Stimulated activated naive CD8-positive, alpha-beta T cell treated with anti-CD3 and anti-CD28 coated beads, Interleukin-15, Interleukin-2, amounts not matched to agents 100 U/mL and 50 U/mL, for 24 hours (primary cell): ENCODE measurements around the gene LRRC10B.
"Not testable (repeated sequence)": the region's sequence is repeated elsewhere in the genome, so short reads cannot be mapped to it uniquely, and the experiment has no call there.

Experiments used
- ATAC-seq: fragments of 150-1000 bp; cut with Tn5 transposase; one replicate; pipeline ENCODE4 v1.10.0; 2021
- DNase-seq: peaks from one replicate; pipeline ENCODE4 v3.0.0; 2021

Gene LRRC10B

DNA sequence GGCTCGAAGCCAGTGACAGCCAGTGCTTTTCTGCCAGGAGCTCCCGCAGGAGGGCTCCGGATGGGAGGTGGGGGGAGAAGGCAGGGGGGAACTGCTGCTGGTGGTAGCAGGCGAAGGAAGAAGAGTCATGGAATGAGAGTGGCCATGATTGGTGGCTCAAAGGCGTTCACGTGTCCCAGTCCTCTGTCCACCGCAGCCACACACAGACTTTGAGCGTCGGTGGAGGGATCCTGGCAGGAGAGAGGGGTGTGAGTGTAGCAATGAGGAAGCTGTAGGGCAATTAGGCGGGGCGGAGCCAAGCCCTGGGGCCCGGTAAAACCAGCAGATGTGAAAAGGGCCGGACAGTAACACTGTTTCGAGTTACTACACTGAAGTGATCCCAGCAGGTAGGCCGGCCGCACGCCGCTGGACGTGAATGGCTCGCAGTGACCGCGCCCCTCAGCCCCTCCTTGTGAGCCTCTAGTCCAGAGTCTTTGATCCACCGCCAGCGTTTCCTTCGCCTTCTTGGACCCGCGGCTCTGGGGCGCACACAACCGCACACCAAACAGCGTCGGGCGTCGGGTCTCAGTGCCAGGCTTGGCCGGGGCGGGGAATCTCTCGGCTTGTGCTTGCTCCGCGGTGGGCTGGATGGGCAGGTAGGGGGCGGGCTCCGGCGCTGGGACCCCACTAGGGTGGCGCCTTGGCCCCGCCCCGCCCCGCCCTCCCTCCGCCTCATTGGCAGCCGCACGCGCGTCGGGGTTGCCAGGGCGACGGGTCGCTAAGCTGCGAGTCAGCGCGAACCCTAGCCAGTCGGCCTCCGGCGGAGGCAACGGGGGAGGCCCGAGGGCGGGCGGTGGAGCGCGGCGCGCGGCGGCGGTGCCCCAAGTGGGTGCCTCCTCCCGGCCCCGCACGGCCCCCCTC, at the start of gene LRRC10B:
LRRC10B (plus strand) TSS at position 788 of the 900 bp plus-strand sequence. CDS start 250 bp downstream, outside the sequence.
- peak; percentile 64 for DNase-seq

DNA sequence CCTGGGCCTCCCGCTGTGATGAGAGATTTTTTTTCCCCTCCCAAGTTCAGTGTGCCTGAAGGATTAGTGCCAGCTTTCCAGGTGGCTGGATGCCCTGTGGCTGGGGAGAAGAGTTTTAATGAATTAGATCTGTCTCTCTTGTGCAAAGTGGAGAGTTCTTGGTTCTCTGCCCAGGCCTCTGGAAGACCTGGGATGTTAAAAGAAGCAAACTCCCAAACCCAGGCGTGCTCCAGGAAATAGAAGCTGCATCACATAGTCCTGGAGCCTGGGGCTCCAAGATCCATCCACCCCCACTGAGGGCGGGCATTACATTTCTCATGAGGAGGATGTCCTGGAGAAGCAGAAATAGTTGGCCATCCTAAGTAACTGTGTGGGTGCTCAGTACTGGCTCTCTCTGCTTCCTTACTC, 48.1 kb upstream of the LRRC10B start:
- DNase-seq, result no peak
- no peak for ATAC-seq

More for the DNA sequence above, at the start of gene LRRC10B:
- ATAC-seq, result peak; percentile 49

DNA sequence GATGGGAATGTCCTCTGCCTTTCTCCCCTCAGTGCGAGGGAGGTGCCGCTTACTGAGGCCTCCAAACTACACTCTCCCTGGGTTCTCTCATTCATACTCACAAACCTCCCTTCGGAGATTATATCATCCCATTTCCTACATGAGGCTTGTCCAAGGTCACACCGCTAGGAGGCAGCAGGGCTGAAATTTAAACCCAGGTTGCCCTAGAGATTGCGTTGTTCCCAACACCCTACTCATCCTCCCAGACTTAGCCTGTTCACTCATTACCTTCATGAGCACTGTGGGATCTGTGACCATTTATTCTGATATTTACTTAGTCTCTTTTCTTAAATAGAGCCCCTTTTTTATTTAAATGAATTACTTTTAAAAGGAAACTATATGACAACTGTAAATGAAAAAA, 47.6 kb upstream of the LRRC10B start:
- DNase-seq (no peak), ATAC-seq (no peak)

DNA sequence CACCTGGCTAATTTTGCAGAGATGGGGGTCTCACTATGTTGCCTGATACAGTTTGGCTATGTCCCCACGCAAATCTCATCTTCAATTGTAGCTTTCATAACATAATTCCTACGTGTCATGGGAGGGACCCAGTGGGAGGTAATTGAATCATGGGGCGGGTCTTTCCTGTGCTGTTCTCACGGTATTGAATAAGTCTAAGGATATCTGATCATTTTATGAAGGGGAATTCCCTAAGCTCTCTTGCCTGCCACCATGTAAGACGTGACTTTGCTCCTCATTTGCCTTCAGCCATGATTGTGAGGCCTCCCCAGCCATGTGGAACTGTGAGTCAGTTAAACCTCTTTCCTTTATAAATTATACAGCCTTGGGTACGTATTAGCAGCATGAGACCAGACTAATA, 40.9 kb upstream of the LRRC10B start:
- DNase-seq, result not testable (repeated sequence)
- peak; percentile 46 for ATAC-seq

DNA sequence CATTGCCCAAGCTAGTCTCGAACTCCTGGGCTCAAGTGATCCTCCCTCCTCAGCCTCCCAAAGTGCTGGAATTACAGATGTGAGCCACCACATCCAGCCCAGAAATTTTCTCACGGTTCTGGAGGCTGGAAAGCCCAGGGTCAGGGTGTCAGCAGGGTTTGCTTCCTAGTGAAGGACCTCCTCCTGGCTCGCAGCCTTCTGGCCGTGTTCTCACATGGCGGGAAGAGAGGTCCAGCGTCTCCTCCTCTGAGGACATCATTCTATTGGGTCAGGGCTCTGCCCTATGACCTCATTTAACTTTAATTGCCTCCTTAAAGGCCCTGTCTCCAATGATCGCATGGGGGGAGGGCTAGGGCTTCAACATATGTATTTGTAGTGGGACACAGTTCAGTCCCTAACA, 40.5 kb upstream of the LRRC10B start:
- no peak for ATAC-seq

DNA sequence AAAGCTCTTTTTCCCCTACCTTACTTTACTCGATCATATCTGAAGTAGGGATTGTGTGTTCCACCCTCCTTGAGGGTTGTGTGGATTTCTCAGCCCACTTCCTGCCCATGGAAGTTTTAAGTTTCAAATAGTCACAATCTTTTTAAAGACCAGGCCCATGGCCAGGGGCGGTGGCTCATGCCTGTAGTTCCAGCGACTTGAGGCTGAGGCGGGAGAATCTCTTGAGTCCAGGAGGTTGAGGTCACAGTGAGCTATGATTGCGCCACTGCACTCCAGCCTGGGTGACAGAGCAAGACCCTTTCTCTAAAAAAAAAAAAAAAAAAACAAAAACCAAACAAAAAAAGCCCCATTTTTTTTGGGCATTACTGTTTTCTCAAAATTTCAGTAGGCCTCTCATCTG, 36.3 kb upstream of the LRRC10B start:
- no peak for ATAC-seq
- no peak for DNase-seq

More for the DNA sequence above, 40.5 kb upstream of the LRRC10B start:
- no peak for DNase-seq

DNA sequence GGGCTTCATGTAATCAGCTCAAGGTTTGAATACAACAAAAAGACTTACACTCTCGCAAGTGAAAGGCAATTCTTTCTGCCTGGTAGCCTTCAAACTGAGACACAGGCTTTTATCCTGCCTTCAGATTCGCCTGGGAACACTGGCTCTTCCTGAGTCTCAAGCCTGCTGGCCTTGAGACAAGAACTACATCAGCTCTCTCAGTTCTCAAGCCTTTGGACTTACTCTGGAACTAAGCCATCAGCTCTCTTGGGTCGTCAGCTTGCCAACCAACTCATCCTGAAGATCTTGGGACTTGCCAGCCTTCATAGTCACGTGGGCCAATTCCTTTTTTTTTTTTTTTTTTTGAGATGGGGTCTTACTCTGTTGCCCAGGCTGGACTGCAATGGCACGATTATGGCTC, 35.7 kb upstream of the LRRC10B start:
- DNase-seq (no peak), ATAC-seq (no peak)

DNA sequence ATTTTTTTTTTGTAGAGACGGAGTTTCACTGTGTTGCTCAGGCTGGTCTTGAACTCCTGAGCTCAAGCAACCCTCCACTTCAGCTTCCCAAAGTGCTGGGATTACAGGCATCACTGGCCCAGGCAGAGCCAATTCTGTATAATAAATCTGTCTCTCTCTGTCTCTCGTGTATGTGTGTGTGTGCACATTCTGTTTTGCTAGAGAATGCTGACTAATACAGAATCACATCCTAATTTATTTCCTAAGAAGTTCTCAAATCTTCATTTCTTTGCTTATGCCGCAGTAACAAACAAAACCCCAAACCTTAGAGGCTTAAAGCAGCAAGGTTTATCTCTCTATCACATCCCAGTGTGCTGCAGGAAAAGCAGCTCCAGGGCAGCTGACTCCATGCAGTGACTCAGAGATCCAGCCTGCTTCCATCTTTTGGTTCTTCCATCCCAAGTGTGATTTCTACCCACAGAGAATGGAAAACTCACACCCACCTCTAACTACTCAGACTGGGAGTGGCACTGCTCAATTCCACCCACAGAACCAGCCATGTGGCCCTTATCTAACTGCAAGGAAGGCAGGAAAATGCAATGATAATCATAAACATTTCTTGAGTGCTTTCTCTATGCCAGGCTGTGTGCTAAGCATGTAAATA, 35.1 kb upstream of the LRRC10B start:
- ATAC-seq (no peak), DNase-seq (no peak)

DNA sequence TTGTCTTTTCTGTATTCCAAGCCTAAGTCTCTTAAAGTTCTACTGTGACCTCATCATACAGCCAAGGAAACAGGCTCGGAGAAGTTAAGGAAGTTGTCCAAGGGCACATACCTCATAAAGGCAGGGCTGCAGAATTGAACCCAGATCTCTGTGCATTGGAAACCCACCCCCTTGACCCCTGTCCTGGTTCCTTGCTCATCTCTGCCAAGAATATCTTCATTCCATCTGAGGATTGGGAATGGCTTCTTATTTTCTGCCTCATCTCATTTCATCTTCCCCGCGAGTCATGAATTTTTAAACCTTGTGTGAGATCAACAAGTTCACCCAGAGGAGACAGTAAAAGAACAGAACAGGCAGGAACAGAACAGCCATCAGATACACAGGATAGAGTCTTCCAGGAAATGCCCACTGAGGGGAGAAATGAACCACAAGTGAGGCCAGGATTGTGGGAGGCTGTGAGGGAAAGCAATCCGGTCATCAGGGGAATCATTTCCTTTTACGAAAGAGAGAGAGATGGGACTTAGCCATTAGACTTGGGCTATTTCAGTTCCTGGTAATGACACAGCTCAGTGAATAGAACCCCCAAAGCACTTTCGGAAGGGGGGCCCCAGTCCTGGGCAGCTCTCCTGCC, 34.4 kb upstream of the LRRC10B start:
- DNase-seq, result no peak
- no peak for ATAC-seq

DNA sequence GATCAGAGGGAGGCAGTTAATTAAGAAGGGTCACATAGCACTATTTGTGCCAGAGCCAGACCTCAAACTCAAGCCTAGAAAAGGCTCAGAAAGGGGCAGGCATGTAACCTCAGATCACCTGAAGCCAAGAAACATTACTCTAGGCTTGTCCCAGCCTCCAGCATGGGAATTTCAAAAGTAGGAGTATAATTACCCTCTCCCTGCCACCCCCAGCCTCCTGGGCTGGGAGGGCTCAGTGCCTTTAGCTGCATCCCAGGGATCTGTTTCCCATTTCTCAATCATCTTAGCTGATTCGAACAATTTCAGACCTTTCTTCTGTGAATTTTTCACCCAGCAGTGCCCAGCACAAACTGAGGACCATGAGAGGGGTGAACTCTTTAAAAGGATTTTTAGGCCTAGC, 33.1 kb upstream of the LRRC10B start:
- no peak for ATAC-seq
- no peak for DNase-seq

DNA sequence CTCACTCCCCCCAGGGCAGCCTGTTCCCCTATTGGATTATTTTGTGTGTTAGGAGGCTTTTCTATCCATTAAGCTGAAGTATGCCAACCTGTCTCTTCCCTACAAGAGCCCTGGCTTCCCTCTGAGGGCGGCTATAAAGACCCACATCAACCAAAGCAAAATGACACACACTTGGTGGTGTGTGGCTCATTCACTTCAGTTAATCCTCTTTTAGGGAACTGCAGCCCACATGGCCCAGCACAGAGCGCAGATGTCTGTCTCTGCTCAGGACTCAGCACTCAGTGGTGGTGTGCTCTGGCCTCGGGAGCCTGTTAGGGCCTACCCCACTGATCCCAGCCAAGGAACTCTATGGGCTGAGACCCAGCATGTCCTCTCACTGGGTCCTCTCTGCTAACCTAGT, 32.2 kb upstream of the LRRC10B start:
- no peak for ATAC-seq
- DNase-seq, result no peak

DNA sequence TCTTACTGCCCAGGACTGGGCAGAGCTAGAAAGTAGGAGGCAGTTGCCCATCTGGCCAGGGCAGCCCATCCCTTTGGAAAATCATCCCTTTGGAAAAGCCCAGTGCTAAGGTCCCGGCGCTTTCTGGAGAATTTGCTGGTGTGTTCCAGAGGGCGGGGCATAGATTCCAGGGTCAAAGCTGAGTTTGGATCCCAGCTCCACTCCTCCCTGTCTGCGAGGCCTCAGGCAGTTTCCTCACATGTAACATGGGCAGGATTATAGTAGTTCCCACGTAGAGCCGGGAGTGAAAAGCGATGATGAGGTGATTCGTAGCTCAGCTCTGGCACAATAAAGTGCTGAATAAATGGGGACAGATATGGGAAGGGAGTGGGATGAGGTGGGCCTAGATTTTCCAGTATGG, 31.4 kb upstream of the LRRC10B start:
- no peak for DNase-seq
- ATAC-seq, result no peak

DNA sequence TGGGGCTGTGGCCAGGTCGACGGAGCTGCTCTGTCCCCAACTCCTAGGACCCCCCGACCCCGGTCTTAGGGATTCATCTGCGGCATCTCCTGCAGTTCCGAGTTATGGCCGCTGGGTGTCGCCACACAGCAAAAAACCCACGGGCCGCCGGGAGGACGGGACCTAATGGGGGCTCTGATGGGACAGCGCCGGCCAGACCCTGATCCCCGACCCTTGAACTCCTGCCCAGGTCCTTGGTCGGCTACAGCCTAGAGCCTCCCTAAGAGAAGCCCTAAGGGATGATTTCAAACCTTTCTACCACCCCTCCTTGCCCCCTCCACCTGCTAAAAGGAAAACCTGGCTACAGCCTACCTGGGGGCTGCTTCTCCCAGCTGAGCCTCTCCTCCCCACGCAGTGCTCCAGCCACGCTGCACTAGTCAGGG, 30.8 kb upstream of the LRRC10B start:
- peak; percentile 67 for DNase-seq
- no peak for ATAC-seq

DNA sequence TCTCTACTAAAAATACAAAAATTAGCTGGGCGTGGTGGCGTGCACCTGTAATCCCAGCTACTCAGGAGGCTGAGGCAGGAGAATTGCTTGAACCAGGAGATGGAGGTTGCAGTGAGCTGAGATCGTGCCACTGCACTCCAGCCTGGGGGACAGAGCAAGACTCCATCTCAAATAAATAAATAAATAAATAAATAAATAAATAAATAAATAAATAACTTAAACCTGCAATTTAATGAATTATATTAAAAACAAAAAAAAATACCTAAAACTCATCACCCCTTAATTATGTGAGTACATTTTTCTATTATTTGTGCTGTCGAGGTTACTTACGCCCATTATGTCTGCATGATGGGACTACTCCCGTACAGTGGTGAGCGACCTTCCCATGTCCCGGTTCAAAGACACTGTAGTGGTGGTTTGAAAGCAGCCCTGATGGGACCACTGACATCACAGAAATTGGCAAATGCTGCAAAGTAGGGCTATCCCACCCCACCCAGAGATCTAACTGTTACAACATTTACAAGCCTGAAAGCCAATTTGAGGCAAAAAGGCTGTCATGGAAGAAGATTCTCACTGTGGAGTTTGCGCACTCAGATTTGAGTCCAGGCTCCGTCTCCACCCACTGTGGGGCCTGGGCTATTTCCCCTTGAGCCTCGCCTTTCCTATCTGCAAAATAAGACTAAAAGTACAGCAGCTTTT, 29.0 kb upstream of the LRRC10B start:
- not testable (repeated sequence) for ATAC-seq, DNase-seq

DNA sequence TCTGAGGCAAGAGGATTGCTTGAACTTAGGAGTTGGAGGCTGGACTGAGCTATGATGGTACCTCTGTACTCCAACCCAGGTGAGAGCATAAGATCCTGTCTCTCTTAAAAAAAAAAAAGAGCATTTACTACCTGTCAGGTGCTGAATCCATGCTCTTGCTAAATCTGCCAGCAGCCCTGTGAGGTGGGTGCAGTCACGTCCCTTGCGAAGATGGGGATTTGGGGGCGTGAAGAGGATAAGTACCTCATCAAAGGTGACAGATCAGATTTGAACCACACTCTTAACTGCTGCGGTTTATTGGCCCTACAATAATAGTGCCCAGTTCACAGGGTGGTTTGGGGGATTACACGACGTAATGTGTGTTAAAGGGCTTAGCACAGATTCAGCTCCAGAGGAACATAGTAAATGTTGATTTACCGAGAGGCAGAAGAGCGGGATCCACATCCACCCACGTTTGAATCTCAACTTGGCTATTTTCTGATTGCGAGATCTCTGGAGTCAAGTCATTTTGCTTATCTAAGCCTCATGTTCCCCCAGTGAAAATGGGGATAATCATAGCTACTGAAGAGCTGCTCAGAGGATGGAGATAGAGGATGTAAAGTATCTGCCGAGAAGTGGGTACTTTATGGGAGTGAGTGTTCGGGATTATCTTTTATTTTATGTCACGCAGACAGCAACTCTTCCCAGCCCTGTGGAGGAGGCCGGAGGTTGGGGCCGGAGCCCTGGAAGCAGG, 28.1 kb upstream of the LRRC10B start:
- DNase-seq, result no peak
- no peak for ATAC-seq

DNA sequence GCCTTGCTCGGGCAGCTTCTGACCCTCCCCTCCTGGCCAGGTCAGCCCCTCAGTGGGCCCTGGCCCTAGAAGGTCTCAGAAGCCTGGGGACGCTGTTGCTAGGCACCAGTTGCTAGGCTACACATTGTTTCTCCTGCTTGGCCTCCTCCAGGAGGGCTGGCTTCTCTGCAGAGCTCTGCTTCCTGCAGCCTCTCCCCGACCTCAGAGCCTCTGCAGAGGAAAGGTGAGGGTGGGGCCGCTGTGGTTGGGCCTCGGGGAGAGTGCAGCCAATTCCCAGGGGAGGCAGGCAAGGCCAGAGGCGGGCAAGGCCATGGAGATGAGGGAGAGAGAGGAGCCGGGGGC, 27.6 kb upstream of the LRRC10B start:
- ATAC-seq (no peak), DNase-seq (no peak)

DNA sequence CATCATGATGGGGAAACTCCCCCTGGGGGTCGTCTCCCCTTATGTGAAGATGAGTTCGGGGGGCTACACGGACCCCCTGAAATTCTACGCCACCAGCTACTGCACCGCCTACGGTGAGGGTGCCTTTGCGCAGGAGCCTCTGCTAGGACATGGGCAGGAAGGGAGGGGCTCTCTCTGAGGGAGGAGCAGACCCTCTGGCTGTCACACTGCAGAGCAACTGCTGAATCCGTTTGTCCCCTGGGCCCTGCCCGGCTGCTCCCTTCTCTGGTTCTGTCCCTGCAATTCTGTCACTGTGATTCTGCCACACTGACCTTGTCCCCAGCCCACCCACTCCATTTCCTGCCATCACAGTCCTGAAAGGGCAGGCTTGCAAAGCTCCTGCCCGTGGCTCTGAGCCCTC, 26.7 kb upstream of the LRRC10B start:
- ATAC-seq (no peak), DNase-seq (no peak)

DNA sequence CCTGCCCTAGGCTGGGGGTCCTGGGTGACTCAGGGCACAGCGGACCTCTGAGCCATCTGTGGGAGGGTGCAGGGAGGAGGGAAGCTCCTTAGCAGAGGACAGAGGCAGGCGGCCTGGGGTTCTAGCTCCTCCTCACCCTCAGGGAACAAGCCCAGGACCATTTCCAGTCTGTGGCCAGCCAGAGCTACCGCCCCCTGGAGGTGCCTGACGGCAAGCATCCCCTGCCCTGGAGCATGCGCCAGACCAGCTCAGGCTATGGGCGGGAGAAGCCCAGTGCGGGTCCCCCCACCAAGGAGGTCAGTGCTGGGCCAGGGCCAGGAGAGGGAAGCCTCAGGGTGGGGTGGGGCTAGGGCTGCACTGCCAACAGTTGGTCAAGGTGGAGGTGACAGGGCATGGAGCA, 26.0 kb upstream of the LRRC10B start:
- ATAC-seq (peak; percentile 51), DNase-seq (peak; percentile 44)

DNA sequence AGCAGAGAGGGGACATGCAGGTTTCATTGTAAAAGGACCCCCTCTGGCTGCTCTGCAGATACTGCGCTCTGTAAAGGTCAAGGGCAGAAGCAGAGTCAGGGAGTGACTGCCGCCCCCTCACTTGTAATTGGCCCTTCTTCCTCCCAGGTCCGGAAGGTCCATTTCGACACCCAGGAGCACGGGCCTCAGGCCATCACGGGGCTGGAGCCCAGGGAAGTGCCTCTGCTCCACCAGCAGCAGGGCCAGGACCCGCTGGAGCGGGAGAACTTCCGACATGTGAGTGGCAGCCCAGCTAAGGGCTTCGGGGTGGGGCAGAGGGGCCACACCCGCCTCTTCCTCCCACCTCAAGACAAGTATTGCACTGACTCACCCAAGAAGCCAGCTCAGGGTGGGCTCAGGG, 24.0 kb upstream of the LRRC10B start:
- no peak for DNase-seq
- no peak for ATAC-seq

DNA sequence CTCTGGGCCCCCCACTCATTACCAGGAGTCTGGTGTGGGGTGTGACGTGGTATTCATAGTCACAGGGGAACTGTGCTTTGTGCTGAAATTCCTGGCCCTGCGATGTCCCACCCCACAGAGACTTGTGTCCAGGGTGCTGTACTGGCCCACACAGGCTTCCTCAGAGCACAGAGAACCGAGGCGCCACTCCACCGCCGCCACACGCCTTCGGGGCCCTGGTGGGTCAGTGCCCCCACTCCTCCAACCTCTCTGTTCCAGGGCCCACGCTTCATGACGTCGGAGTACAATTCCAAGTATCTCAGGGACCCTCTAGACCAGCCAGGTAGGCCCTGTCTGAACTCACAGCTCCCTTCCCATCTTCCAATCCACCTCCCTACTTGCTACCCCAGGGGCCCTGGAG, 23.5 kb upstream of the LRRC10B start:
- no peak for DNase-seq
- ATAC-seq, result no peak

DNA sequence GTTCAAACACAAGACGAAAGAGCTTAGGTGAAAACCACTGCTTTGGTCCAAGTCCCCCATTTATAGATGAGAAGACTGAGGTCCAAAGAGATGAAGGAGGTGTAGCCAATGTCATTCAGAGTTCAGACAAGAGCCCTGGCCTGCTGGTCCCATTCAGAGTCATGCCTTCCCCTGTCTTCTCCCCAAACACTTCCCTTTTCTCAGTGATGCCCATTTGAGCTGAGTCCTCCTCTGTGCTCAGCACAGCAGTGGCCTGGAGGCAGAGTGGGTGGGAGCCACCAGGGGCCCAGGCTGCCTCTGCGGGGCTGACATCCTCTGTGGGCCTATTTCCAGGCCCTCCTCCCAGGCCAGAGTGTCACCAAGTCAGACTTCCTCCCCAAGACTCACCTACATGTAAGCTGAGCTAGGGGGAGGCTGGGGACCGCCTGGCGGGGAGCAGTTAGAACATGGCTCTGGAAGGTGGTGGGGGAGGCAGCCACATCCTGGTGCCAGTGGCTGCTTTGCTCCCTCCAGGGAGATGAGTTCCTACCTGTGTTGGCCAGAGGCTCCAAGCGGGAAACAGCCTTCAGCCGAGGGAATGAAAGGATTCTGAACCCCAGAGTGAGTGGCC, 22.4 kb upstream of the LRRC10B start:
- DNase-seq, result no peak
- ATAC-seq, result no peak
